Natural killer cell (primary cell): ENCODE results near the gene RAD54L2. TPM values are rescaled to one million over a fixed set of nuclear protein-coding genes. Genes with fewer than 3 reads are reported as not detected.
A peak's percentile ranks its signal among the peaks of the same experiment; 100 is the strongest.
"Not testable (repeated sequence)": the region's sequence is repeated elsewhere in the genome, so short reads cannot be mapped to it uniquely, and the experiment has no call there.

ENCODE experiments used
- ATAC-seq, 3 donors: fragments of 150-1000 bp in 2 of 3; fragments of 200-7000 bp in 1 of 3; cut with Tn5 transposase; 1 replicate in 1 of 3; 2 replicates in 2 of 3; pipeline ENCODE4 v1.10.0; 2021; ENCODE audit warnings: mild to moderate bottlenecking in 2 of 3, moderate library complexity in 2 of 3
- DNase-seq, 2 donors: peaks; one replicate each; pipeline versions ENCODE4 v3.0.0 to v3.0.0-alpha.2; 2013 to 2021; ENCODE audit warnings: mixed read lengths in 1 of 2
- H3K27ac ChIP-seq: one replicate; pipeline ENCODE4 v1.5.1; 2013; ENCODE audit warnings: mild to moderate bottlenecking, low read length
- H3K27me3 ChIP-seq: one replicate; pipeline ENCODE4 v1.6.1; 2013; ENCODE audit warnings: low read length; ENCODE audit not compliant: control insufficient read depth, insufficient read depth
- H3K36me3 ChIP-seq: one replicate; pipeline ENCODE4 v1.6.1; 2013; ENCODE audit warnings: low read length; ENCODE audit not compliant: control insufficient read depth, insufficient read depth
- H3K4me1 ChIP-seq: one replicate; pipeline ENCODE4 v1.6.1; 2013; ENCODE audit warnings: low read length; ENCODE audit not compliant: control insufficient read depth, insufficient read depth
- H3K4me3 ChIP-seq: one replicate; pipeline ENCODE4 v1.5.1; 2013; ENCODE audit warnings: low read length
- H3K9me3 ChIP-seq: one replicate; pipeline ENCODE4 v1.6.1; 2013; ENCODE audit warnings: low read length; ENCODE audit not compliant: control insufficient read depth, insufficient read depth
- H3K27ac Mint-ChIP-seq, 2 donors: one replicate each; pipeline ENCODE4 v1.8.0; 2022; ENCODE audit warnings: mild to moderate bottlenecking in 2 of 2, mixed read lengths in 2 of 2, moderate library complexity in 1 of 2
- H3K27me3 Mint-ChIP-seq, 2 donors: one replicate each; pipeline ENCODE4 v1.8.0; 2022; ENCODE audit warnings: low read depth in 2 of 2, mixed read lengths in 2 of 2
- H3K36me3 Mint-ChIP-seq: one replicate; pipeline ENCODE4 v1.8.0; 2022; ENCODE audit warnings: mixed read lengths
- H3K4me1 Mint-ChIP-seq, 2 donors: one replicate each; pipeline ENCODE4 v1.8.0; 2022; ENCODE audit warnings: mixed read lengths in 2 of 2
- H3K4me3 Mint-ChIP-seq: one replicate; pipeline ENCODE4 v1.8.0; 2022; ENCODE audit warnings: mild to moderate bottlenecking, moderate library complexity, mixed read lengths
- H3K9me3 Mint-ChIP-seq, 2 donors: one replicate each; pipeline ENCODE4 v1.8.0; 2022; ENCODE audit warnings: mixed read lengths in 2 of 2
- WGBS: methylation state at CpG from one replicate; pipeline ENCODE4 v1.1.7; 2013; ENCODE audit warnings: missing lambda C conversion rate; ENCODE audit not compliant: insufficient coverage; 5-methylcytosine and 5-hydroxymethylcytosine counted together
- intact Hi-C: fragments of 100-400 bp; cut with micrococcal nuclease; formaldehyde crosslinking; loops from one replicate; pipeline ENCODE4 v1.14.2; 2022
- total RNA-seq, 4 donors: library from RNA; stranded (reverse); fragments of 120-200 nt in 1 of 4; gene quantifications; one replicate each; pipeline versions ENCODE4 v1.2.3 to v1.2.4, GENCODE V29; 2013 to 2022
- TF ChIP-seq, protein P1 (sequence below): fragments of 200-600 bp; IDR thresholded peaks from one replicate; pipeline ENCODE4 v1.8.0; 2022; ENCODE audit warnings: antibody characterized with exemption

RAD54L2 gene
- total RNA-seq, 3 donors from 2014 or later (not counting 1 experiment from before 2014, with no cell fraction given), result 49.7 to 59.1 (median 57.9) TPM

DNA sequence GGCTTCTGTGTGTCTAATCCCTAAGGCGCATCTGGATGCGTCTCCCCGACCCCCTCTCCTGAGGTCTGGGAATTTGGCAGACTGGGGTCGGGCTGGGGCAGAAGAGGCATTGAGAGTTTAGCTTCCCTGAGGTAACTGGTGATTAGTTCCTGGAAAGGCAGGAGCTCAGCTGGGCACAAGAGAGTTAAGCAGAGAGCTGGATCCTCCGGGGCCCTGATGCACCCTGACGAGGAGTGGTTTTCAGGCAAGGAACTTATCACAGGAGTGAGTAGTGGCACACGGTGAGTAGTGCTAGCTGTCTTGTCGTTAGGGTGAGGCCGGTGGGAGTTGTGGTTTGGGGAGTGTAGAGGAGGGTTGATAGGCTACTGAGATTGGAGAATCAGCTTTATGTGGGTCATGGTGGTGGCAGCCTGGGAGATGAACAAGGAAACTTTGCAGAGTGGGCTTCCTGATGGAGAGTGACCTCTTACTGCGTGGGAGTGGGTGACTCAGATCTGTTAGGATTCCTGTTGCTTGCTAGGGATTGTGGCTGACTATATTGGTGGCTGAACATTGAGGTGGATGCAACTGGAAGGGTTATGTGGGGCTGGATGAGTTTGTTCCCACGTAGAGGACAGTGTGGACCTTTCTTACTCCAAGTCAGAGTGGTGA is 897 bp downstream of the RAD54L2 start:
- Mint-ChIP-seq H3K36me3 (no peaks in the 10 kb centered on the region), H3K4me3 (peak overlapping the region; percentile 91), H3K27me3 (no peaks in the 10 kb centered on the region), H3K9me3 (no peaks in the 10 kb centered on the region), H3K27ac (peak overlapping the region; percentile 86 to 92), H3K4me1 (peaks cover 35 to 43% of the 10 kb centered on the region in 2 donors)
- TF ChIP-seq, protein P1, sequence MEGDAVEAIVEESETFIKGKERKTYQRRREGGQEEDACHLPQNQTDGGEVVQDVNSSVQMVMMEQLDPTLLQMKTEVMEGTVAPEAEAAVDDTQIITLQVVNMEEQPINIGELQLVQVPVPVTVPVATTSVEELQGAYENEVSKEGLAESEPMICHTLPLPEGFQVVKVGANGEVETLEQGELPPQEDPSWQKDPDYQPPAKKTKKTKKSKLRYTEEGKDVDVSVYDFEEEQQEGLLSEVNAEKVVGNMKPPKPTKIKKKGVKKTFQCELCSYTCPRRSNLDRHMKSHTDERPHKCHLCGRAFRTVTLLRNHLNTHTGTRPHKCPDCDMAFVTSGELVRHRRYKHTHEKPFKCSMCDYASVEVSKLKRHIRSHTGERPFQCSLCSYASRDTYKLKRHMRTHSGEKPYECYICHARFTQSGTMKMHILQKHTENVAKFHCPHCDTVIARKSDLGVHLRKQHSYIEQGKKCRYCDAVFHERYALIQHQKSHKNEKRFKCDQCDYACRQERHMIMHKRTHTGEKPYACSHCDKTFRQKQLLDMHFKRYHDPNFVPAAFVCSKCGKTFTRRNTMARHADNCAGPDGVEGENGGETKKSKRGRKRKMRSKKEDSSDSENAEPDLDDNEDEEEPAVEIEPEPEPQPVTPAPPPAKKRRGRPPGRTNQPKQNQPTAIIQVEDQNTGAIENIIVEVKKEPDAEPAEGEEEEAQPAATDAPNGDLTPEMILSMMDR, result no peak
- Histone ChIP-seq H3K4me1 (peaks cover 20% of the 10 kb centered on the region), H3K9me3 (no peaks in the 10 kb centered on the region), H3K27ac (peak overlapping the region; percentile 83), H3K36me3 (no peaks in the 10 kb centered on the region), H3K27me3 (no peaks in the 10 kb centered on the region), H3K4me3 (peak overlapping the region; percentile 84)
- WGBS, result 5% methylated on average over 11 of the region's 11 CpGs
- DNase-seq, result peak in 1 of 2 donors; percentile 51
- ATAC-seq, result peak in 2 of 3 donors; percentile 9 to 22
- intact Hi-C loops, result no loop called here

DNA sequence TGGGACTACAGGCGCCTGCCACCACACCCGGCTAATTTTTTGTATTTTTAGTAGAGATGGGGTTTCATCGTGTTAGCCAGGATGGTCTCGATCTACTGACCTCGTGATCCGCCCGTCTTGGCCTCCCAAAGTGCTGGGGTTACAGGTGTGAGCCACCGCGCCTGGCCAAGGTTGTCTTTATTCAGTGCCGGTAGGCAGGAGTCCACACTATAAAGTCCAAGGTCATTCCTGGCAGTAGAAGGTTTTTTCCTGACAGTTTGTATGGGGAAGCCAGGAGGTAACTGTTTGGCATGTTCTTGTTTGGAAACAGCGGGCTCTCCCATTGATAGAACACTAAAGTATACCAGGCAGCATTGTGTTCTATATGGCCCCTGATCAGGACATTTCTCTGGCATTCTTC is 4.1 kb downstream of the RAD54L2 start:
- H3K4me3 ChIP-seq, H3K27me3 ChIP-seq, H3K9me3 Mint-ChIP-seq, H3K9me3 ChIP-seq, ATAC-seq, H3K4me3 Mint-ChIP-seq, H3K27me3 Mint-ChIP-seq, H3K36me3 Mint-ChIP-seq, DNase-seq, H3K27ac ChIP-seq, intact Hi-C loops, H3K27ac Mint-ChIP-seq, H3K36me3 ChIP-seq: not testable (repeated sequence)
- peaks cover 18% of the 10 kb centered on the region for H3K4me1 ChIP-seq
- H3K4me1 Mint-ChIP-seq, result peaks cover 33 to 37% of the 10 kb centered on the region in 2 donors
- WGBS, result 97% methylated on average over 11 of the region's 11 CpGs

DNA sequence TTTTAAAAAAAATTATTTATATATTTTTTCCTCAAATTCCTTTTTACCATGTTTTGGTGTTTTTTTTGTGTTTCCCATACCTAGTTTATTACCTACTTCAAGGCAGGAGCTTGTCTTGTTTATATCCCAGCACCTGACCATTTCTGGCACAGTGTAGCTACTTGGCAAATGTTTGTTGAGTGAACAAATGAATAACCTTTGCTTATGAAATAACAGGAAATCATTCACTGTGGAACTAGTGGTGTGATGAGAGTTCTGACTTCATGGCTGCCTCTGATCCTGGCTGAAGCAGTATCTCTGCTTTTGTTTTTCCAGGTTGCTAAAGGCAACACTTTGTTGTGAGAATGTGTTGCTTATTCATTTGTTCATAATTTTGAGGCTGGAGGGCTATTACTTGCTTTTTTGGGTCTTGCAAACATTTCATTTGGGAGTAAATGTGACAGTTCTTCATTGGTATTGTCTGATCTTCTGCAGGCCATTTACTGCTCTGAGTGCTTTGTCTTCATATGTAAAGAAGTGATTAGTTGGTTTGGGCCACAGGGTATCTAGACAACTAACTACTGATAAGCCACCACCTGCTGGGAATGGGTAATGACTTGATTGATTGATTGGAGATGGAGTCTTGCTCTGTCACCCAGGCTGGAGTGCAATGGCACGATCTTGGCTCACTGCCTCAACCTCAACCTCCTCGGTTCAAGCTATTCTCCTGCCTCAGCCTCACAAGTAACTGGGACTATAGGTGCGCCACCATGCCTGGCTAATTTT is 5.7 kb downstream of the RAD54L2 start:
- Mint-ChIP-seq H3K4me1 (peaks cover 23 to 26% of the 10 kb centered on the region in 2 donors), H3K4me3 (no peak overlapping the region), H3K27ac (no peak overlapping the region), H3K27me3 (no peaks in the 10 kb centered on the region), H3K36me3 (no peaks in the 10 kb centered on the region), H3K9me3 (no peaks in the 10 kb centered on the region)
- ATAC-seq (no peak), DNase-seq (no peak)
- H3K4me3 ChIP-seq, result no peak overlapping the region
- H3K27me3 ChIP-seq, result no peaks in the 10 kb centered on the region
- peaks cover 2% of the 10 kb centered on the region for H3K36me3 ChIP-seq
- no peak overlapping the region for H3K27ac ChIP-seq
- peaks cover 6% of the 10 kb centered on the region for H3K4me1 ChIP-seq
- intact Hi-C loops, result no loop called here
- 97% methylated on average over 3 of the region's 3 CpGs for WGBS
- H3K9me3 ChIP-seq, result no peaks in the 10 kb centered on the region
- TF ChIP-seq, protein P1, result no peak

DNA sequence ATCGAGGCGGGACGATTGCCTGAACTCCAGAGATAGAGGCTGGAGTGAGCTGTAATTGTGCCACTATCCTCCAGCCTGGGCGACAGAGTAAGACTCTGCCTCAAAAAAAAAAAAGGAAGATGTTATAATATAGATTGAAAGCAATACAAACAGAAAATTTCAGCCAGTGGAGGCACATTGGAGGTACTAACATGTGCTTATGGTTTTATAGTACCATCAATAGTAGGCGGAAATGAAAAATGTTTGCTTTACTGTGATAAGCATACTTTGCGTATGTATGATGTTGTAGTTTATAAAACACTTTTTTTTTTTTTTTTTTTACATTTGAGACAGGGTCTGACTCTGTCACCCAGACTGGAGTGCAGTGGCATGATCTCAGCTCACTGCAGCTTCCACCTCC is 8.8 kb downstream of the RAD54L2 start:
- Mint-ChIP-seq H3K9me3 (no peaks in the 10 kb centered on the region), H3K4me3 (no peak overlapping the region), H3K27me3 (no peaks in the 10 kb centered on the region), H3K36me3 (no peaks in the 10 kb centered on the region), H3K4me1 (peaks cover 8 to 10% of the 10 kb centered on the region in 2 donors), H3K27ac (no peak overlapping the region)
- no peak for ATAC-seq
- Histone ChIP-seq H3K36me3 (peaks cover 7% of the 10 kb centered on the region), H3K9me3 (no peaks in the 10 kb centered on the region), H3K27ac (no peak overlapping the region), H3K4me1 (no peaks in the 10 kb centered on the region), H3K4me3 (no peak overlapping the region), H3K27me3 (no peaks in the 10 kb centered on the region)
- WGBS, result 97% methylated on average over 5 of the region's 6 CpGs
- intact Hi-C loops, result no loop called here
- no peak for DNase-seq
- TF ChIP-seq, protein P1, result no peak
